Cardiac muscle cell (in vitro differentiated cells and primary cell): ENCODE results near the gene ZCCHC3. TPM values are rescaled to one million over a fixed set of nuclear protein-coding genes. Genes with fewer than 3 reads are reported as not detected.

Source experiments
- DNase-seq, 2 donors: peaks; one replicate each; pipeline versions ENCODE4 v3.0.0 to v3.0.0-alpha.2; 2010 to 2017; ENCODE audit warnings: low read depth in 1 of 2, low spot score in 1 of 2
- H3K27ac ChIP-seq: fragments of 200-600 bp; sonication (generic); 2 replicates; pipeline ENCODE4 v1.5.1; 2016
- H3K27me3 ChIP-seq: fragments of 200-600 bp; sonication (generic); 2 replicates; pipeline ENCODE4 v1.6.0; 2016; ENCODE audit warnings: control low read depth
- H3K36me3 ChIP-seq: fragments of 200-600 bp; sonication (generic); 2 replicates; pipeline ENCODE4 v1.5.1; 2016; ENCODE audit warnings: control low read depth
- H3K4me1 ChIP-seq: fragments of 200-600 bp; sonication (generic); 2 replicates; pipeline ENCODE4 v1.8.1; 2017; ENCODE audit warnings: low read depth, mild to moderate bottlenecking, mixed run types
- H3K4me3 ChIP-seq: fragments of 200-600 bp; sonication (generic); 2 replicates; pipeline ENCODE4 v1.5.1; 2016; ENCODE audit warnings: mild to moderate bottlenecking
- H3K9me3 ChIP-seq: fragments of 200-600 bp; sonication (generic); 2 replicates; pipeline ENCODE4 v1.5.1; 2017; ENCODE audit warnings: low read depth, mild to moderate bottlenecking, control low read depth
- CTCF ChIP-seq: IDR thresholded peaks from 2 replicates; pipeline ENCODE4 v1.5.1; 2012; ENCODE audit warnings: low read depth, mild to moderate bottlenecking, low read length
- polyA plus RNA-seq: library from polyadenylated mRNA; unstranded; fragments of >200 nt; fragmentation: Nextera tagmentation; extraction: Ambion mirVana; gene quantifications from 2 replicates; pipeline ENCODE4 v1.2.1, GENCODE V29; 2016
- total RNA-seq: library from RNA; depleted of rRNA; stranded (reverse); fragments of >200 nt; gene quantifications from 2 replicates; pipeline ENCODE4 v1.2.3, GENCODE V29; 2016

Gene ZCCHC3
- total and polyA plus RNA-seq, 2 experiments from 2014 or later, result 43.7 to 63.8 TPM

- no peaks in the 10 kb centered on the region for H3K4me1 ChIP-seq
- DNase-seq, result no peak
- no peaks in the 10 kb centered on the region for H3K9me3 ChIP-seq
- no peak overlapping the region for H3K27ac ChIP-seq
- H3K36me3 ChIP-seq, result peaks cover 3% of the 10 kb centered on the region
- H3K27me3 ChIP-seq, result no peaks in the 10 kb centered on the region
- no peak overlapping the region for H3K4me3 ChIP-seq
- no peak for TF ChIP-seq CTCF
These were observed 19.1 kb downstream of the ZCCHC3 start for GRCh38 chr20:316316-317068.

DNA sequence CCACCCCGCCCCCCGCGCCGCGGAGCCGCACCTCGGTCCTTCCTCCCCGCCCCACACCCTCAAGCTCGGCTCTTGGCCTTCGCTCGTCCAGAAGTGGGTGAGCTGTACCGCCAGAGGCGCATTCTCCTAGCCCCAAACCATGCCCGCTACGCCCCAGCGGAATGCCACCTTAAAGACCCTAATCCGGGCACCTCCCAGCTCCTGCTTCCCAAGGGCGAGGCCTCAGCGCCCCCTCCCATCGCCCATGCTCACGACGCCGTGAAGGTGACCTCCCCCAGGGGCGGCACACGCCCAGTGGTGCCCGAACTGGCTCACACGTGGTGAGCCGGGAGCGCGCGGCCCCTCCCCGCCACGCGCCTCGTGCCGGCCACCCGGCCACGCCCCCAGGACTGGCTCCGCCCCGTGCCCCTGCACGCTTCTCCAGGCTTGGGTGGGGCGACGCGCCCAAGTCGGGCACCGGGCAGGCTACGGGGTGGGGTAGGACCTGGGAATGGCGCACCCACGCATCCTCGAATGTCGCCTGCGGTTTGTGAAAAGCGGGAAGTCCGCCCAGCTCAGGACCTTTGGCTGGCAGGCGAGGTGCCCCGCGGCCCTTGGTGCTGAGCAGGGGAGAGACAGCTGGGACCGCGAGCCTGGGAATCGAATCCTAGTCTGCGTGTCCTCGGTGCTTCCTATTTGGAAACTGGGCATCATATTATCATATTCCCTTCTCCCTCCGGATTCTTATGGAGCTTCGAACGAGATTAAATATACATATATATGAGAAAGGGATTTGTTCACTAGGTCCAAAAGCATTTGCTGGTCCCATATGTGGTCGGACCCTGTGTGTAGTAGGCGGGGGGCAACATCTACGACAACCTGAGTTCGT, 27.0 kb downstream of the ZCCHC3 start:
- H3K4me1 ChIP-seq, result peaks cover 11% of the 10 kb centered on the region
- H3K36me3 ChIP-seq, result peaks cover 3% of the 10 kb centered on the region
- H3K27ac ChIP-seq, result peak overlapping the region; percentile 70
- H3K4me3 ChIP-seq, result peak overlapping the region; percentile 53
- H3K27me3 ChIP-seq, result no peaks in the 10 kb centered on the region
- DNase-seq, result peak; percentile 89 to 95
- H3K9me3 ChIP-seq, result no peaks in the 10 kb centered on the region
- peak; percentile 44 for TF ChIP-seq CTCF

DNA sequence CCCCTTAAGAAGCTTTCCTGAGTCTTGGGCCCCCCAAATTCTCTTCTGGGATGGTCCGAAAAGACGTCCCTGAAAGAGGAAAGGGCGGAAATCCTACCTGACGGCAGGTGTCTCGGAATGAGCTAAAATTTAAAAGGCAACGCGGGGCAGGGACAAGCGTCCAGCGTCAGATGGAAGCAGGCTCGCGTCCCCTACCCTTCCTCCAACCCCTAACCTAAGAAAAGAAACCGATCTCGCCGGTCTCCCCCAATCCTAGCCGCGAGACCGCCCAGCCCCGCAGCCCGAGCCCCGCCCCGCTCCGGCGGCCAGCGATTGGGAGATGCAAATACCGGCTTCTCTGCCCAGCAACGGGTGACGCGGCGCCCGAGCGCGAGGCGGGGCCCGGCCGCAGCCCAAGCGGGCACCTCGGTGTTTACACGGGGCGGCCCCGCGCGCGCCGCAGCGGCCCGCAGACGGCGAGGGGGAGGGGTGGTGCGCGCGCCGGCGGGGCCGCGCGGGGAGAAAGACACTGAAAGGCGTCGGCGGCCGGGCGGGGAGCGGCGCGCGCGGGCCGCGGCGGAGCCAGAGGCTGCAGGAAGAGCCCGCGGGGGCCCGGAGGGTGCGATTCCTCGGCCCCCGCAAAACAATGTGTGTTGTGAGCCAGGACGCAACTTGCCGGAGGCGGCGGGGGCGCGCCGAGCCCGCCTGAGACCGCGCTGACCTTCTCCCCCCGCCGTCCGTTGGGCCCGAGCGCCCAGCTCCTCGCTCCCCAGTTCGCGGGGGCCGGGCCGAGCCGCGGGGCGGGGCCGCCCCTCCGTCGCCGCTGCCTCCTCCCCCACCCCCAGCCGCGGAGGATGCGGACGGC, 27.9 kb downstream of the ZCCHC3 start, which contains the start of gene SOX12:
SOX12 (plus strand) TSS at position 508 of the 844 bp plus-strand sequence. CDS start 373 bp downstream, outside the sequence.
- Histone ChIP-seq H3K4me1 (peaks cover 17% of the 10 kb centered on the region), H3K4me3 (peak within 1 kb of the TSS; percentile 98), H3K27me3 (no peaks in the 10 kb centered on the region), H3K36me3 (peaks cover 1% of the 10 kb centered on the region), H3K27ac (peak within 1 kb of the TSS; percentile 98), H3K9me3 (no peaks in the 10 kb centered on the region)
- TF ChIP-seq CTCF, result no peak
- peak; percentile 96 to 97 for DNase-seq

- no peaks in the 10 kb centered on the region for H3K9me3 ChIP-seq
- no peak for TF ChIP-seq CTCF
- peak overlapping the region; percentile 98 for H3K4me3 ChIP-seq
- peaks cover 19% of the 10 kb centered on the region for H3K4me1 ChIP-seq
- no peaks in the 10 kb centered on the region for H3K36me3 ChIP-seq
- peak; percentile 76 to 81 for DNase-seq
- no peaks in the 10 kb centered on the region for H3K27me3 ChIP-seq
- H3K27ac ChIP-seq, result peak overlapping the region; percentile 98
These were observed 28.7 kb downstream of the ZCCHC3 start for GRCh38 chr20:325889-326644.
